ENCODE data around the gene DSCAM. TPM values are rescaled to one million over a fixed set of nuclear protein-coding genes. Genes with fewer than 3 reads are reported as not detected.

Gene DSCAM
- total and polyA plus RNA-seq, 2 donors (not counting 1 experiment from before 2014, with no cell fraction given): not detected

DNA sequence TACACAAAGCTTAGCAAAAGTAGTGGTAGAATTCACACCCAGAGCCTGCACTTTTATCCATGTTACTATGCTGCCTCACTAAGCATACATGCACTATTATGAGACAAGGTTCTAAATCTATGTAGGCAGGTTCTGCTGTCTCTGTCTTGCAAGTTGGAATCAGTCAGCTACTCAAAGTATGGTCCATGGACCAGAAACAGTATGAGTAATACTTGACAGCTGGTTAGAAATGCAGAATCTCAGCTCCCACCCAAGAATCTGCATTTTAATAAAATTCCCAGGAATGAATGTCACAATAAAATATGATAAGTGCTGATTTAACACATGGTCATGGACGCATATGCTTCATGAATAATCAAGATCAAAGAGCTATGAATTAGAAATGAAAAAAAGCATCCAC lies 50.5 kb downstream of the DSCAM start:
- Histone ChIP-seq H4K20me1 (ENCODE audit: control insufficient read depth, insufficient read depth, low read length, poor library complexity, severe bottlenecking) (no peaks in the 10 kb centered on the region), H3K4me3 (ENCODE audit: control extremely low read depth in 1 of 5, extremely low read depth in 1 of 5, insufficient read depth in 1 of 5, low read depth in 2 of 5, low read length in 4 of 5) (no peak overlapping the region), H3K9ac (ENCODE audit: low read length) (no peak overlapping the region), H2AFZ (ENCODE audit: insufficient read depth, low read depth, low read length, poor library complexity, severe bottlenecking) (no peak overlapping the region), H3K27ac (ENCODE audit: low read length in 2 of 2) (no peak overlapping the region), H3K4me2 (replicated peaks; ENCODE audit: low read depth, low read length, poor library complexity, severe bottlenecking) (no peak overlapping the region), H3K4me1 (ENCODE audit: control insufficient read depth in 2 of 2, insufficient read depth in 2 of 2, low read length in 2 of 2) (no peaks in the 10 kb centered on the region), H3K27me3 (replicated peaks in 1 of 4; ENCODE audit: control extremely low read depth in 1 of 4, control insufficient read depth in 3 of 4, insufficient read depth in 4 of 4, low read length in 3 of 4) (no peaks in the 10 kb centered on the region), H3K36me3 (replicated peaks in 1 of 2; ENCODE audit: control extremely low read depth in 1 of 2, control insufficient read depth in 1 of 2, extremely low read depth in 1 of 2, insufficient read depth in 2 of 2, low read length in 1 of 2) (no peaks in the 10 kb centered on the region), H3K9me3 (ENCODE audit: control extremely low read depth in 1 of 3, control insufficient read depth in 2 of 3, insufficient read depth in 1 of 3, low read length in 2 of 3) (peaks cover 6 to 11% (median 11%) of the 10 kb centered on the region in 3 donors), H3K79me2 (ENCODE audit: control insufficient read depth, insufficient read depth, low read length) (no peaks in the 10 kb centered on the region)
- CTCF ChIA-PET: no interaction called here
- no CpG with 5 or more reads among the region's 1 CpG for WGBS (ENCODE audit: insufficient coverage)
- no peak for TF ChIP-seq EZH2 (IDR thresholded peaks at IDR 0.05; ENCODE audit: borderline replicate concordance, insufficient read depth, low read depth, low read length, poor library complexity, severe bottlenecking)
- TF ChIP-seq, protein P1, sequence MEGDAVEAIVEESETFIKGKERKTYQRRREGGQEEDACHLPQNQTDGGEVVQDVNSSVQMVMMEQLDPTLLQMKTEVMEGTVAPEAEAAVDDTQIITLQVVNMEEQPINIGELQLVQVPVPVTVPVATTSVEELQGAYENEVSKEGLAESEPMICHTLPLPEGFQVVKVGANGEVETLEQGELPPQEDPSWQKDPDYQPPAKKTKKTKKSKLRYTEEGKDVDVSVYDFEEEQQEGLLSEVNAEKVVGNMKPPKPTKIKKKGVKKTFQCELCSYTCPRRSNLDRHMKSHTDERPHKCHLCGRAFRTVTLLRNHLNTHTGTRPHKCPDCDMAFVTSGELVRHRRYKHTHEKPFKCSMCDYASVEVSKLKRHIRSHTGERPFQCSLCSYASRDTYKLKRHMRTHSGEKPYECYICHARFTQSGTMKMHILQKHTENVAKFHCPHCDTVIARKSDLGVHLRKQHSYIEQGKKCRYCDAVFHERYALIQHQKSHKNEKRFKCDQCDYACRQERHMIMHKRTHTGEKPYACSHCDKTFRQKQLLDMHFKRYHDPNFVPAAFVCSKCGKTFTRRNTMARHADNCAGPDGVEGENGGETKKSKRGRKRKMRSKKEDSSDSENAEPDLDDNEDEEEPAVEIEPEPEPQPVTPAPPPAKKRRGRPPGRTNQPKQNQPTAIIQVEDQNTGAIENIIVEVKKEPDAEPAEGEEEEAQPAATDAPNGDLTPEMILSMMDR (IDR thresholded peaks at IDR 0.05): no peak
- no peak overlapping the region for H3K27ac Mint-ChIP-seq
- no peaks in the 10 kb centered on the region for H3K27me3 Mint-ChIP-seq
- no peak for DNase-seq
- POLR2A ChIA-PET: no interaction called here
- peaks cover 8% of the 10 kb centered on the region for H3K9me3 Mint-ChIP-seq (ENCODE audit: insufficient read depth)
- ATAC-seq (ENCODE audit: low read depth): no peak
- H3K4me3 Mint-ChIP-seq: no peak overlapping the region
- intact Hi-C loops (cut with micrococcal nuclease): no loop called here
- H3K4me1 Mint-ChIP-seq: no peaks in the 10 kb centered on the region

DNA sequence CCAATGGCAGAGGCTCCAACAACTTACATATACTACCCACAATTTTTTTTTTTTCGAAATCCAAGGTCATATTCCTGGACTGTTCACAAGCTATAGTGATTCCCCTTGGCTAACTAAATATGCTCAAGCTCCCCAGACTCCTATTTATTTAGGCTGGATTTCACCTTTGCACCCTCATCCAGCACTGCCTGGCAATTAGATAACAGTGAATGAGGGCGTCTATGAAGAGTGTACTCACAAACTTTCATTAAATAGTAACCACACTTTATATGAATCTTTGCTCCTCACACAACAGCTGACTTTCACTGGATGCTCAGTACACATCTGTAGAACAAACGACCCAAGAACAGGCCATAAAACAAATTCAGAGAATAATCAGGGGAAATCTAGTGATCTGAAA lies 51.6 kb downstream of the DSCAM start:
- WGBS (ENCODE audit: insufficient coverage): 83% methylated on average over 1 of the region's 3 CpGs
- TF ChIP-seq EZH2 (IDR thresholded peaks at IDR 0.05; ENCODE audit: borderline replicate concordance, insufficient read depth, low read depth, low read length, poor library complexity, severe bottlenecking): no peak
- TF ChIP-seq, protein P1 (IDR thresholded peaks at IDR 0.05): no peak

More for the DNA sequence above, 51.6 kb downstream of the DSCAM start:
- CTCF ChIA-PET: interaction anchor here (0.5 kb wide), 1 partner anchor 304 kb away, joined by 3 read pairs; no protein-coding TSS in a partner anchor
- no peaks in the 10 kb centered on the region for H3K4me1 Mint-ChIP-seq
- H3K27ac Mint-ChIP-seq: no peak overlapping the region
- Histone ChIP-seq H3K4me2 (replicated peaks; ENCODE audit: low read depth, low read length, poor library complexity, severe bottlenecking) (no peak overlapping the region), H3K9ac (ENCODE audit: low read length) (no peak overlapping the region), H3K4me1 (ENCODE audit: control insufficient read depth in 2 of 2, insufficient read depth in 2 of 2, low read length in 2 of 2) (no peaks in the 10 kb centered on the region), H3K27me3 (replicated peaks in 1 of 4; ENCODE audit: control extremely low read depth in 1 of 4, control insufficient read depth in 3 of 4, insufficient read depth in 4 of 4, low read length in 3 of 4) (no peaks in the 10 kb centered on the region), H2AFZ (ENCODE audit: insufficient read depth, low read depth, low read length, poor library complexity, severe bottlenecking) (no peak overlapping the region), H4K20me1 (ENCODE audit: control insufficient read depth, insufficient read depth, low read length, poor library complexity, severe bottlenecking) (no peaks in the 10 kb centered on the region), H3K79me2 (ENCODE audit: control insufficient read depth, insufficient read depth, low read length) (no peaks in the 10 kb centered on the region), H3K27ac (ENCODE audit: low read length in 2 of 2) (no peak overlapping the region), H3K4me3 (ENCODE audit: control extremely low read depth in 1 of 5, extremely low read depth in 1 of 5, insufficient read depth in 1 of 5, low read depth in 2 of 5, low read length in 4 of 5) (no peak overlapping the region), H3K9me3 (ENCODE audit: control extremely low read depth in 1 of 3, control insufficient read depth in 2 of 3, insufficient read depth in 1 of 3, low read length in 2 of 3) (peaks cover 3 to 9% (median 6%) of the 10 kb centered on the region in 3 donors), H3K36me3 (replicated peaks in 1 of 2; ENCODE audit: control extremely low read depth in 1 of 2, control insufficient read depth in 1 of 2, extremely low read depth in 1 of 2, insufficient read depth in 2 of 2, low read length in 1 of 2) (no peaks in the 10 kb centered on the region)
- ATAC-seq (ENCODE audit: low read depth) (no peak), DNase-seq (no peak)
- POLR2A ChIA-PET: no interaction called here
- H3K9me3 Mint-ChIP-seq (ENCODE audit: insufficient read depth): peaks cover 8% of the 10 kb centered on the region
- no peak overlapping the region for H3K4me3 Mint-ChIP-seq
- intact Hi-C loops (cut with micrococcal nuclease): no loop called here
- no peaks in the 10 kb centered on the region for H3K27me3 Mint-ChIP-seq
